Ovary (tissue), 3 donors: ENCODE results near the gene LCN2.

Source experiments
- CTCF ChIP-seq, 3 donors: fragments of 450-650 bp in 2 of 3; fragments of 200-600 bp in 1 of 3; IDR thresholded peaks; one replicate each; pipeline versions ENCODE4 v1.5.1 to v1.8.0; 2016 to 2022; ENCODE audit warnings: antibody characterized with exemption in 3 of 3, mild to moderate bottlenecking in 1 of 3
- EP300 ChIP-seq: sonication (generic); formaldehyde crosslinking; IDR thresholded peaks from one replicate; pipeline ENCODE4 v1.6.1; 2017; ENCODE audit warnings: antibody characterized with exemption
- POLR2A ChIP-seq: fragments of 450-650 bp; IDR thresholded peaks from one replicate; pipeline ENCODE4 v1.6.1; 2017; ENCODE audit warnings: antibody characterized with exemption, mild to moderate bottlenecking, moderate library complexity
- donor health status: DM: no; HTN: no; CAD: no.

DNA sequence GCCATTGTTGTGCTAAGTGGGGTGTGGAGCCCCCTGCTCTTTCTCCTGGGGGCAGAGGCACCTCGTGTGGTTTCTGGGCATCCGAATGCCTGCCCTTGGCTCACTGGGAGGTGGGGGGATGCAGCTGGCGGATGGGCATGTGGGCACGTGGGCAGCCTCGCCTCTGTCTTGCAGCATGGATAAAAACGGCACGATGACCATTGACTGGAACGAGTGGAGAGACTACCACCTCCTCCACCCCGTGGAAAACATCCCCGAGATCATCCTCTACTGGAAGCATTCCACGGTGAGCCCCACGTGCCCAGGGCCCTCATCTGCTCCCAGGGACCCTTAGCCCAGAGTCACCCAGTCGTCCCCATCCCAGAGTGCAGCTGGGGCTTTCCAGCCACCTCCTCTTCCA is 47.1 kb upstream of the LCN2 start:
- no peak for TF ChIP-seq CTCF (IDR thresholded peaks at IDR 0.05)
- TF ChIP-seq EP300, result no peak
- no peak for TF ChIP-seq POLR2A
